Esophagus squamous epithelium (tissue), 4 donors: ENCODE measurements around the gene TEKTIP1.

ENCODE experiments used
- CTCF ChIP-seq, 6 experiments: fragments of 450-650 bp in 4 of 6; fragments of 200-600 bp in 2 of 6; sonication (generic) in 2 of 6; IDR thresholded peaks; one replicate each; pipeline ENCODE4 v1.5.1; 2016 to 2019; ENCODE audit warnings: antibody characterized with exemption in 6 of 6, mild to moderate bottlenecking in 4 of 6, moderate library complexity in 4 of 6
- POLR2A ChIP-seq, 4 donors: fragments of 450-650 bp; IDR thresholded peaks; one replicate each; pipeline ENCODE4 v1.6.1; 2017; ENCODE audit warnings: antibody characterized with exemption in 4 of 4, mild to moderate bottlenecking in 4 of 4, moderate library complexity in 3 of 4

- TF ChIP-seq CTCF (IDR thresholded peaks at IDR 0.05): no peak
- no peak for TF ChIP-seq POLR2A (IDR thresholded peaks at IDR 0.05)
Measured at GRCh38 chr19:3570606-3571011, 31.6 kb downstream of the TEKTIP1 start.
